ENCODE results near the gene ANO9.
"Not testable (repeated sequence)": the region's sequence is repeated elsewhere in the genome, so short reads cannot be mapped to it uniquely, and the experiment has no call there.

Gene ANO9

DNA sequence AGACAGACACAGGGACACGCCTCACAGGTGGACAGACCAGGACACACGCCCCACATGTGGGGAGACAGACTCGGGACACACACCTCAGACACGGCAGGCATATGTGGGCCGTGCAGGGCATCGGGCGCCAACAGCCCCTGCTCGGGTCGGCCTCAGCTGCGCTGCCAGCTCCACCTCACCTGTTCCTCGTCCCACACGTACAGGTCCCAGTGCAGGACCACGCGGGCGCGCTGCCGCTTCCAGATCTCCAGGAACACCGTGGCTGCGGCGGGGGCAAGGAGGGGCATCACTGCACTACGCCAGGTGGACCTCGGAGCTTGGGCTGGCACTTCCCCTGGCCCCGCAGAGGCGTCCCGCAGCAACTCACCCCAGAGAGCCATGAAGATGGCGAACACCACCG is 12.4 kb downstream of the ANO9 start:
- Histone ChIP-seq H3K4me3 (ENCODE audit: low read depth in 1 of 2, low read length in 2 of 2) (no peak overlapping the region), H3K27ac (ENCODE audit: low read length) (no peak overlapping the region), H3K27me3 (ENCODE audit: low read depth, low read length) (no peaks in the 10 kb centered on the region), H3K9me3 (ENCODE audit: control insufficient read depth in 1 of 2, low read length in 2 of 2) (no peaks in the 10 kb centered on the region), H3K36me3 (ENCODE audit: control insufficient read depth in 1 of 2, insufficient read depth in 2 of 2, low read length in 2 of 2) (no peaks in the 10 kb centered on the region), H3K4me1 (ENCODE audit: control insufficient read depth in 1 of 2, insufficient read depth in 2 of 2, low read length in 2 of 2) (no peaks in the 10 kb centered on the region)

DNA sequence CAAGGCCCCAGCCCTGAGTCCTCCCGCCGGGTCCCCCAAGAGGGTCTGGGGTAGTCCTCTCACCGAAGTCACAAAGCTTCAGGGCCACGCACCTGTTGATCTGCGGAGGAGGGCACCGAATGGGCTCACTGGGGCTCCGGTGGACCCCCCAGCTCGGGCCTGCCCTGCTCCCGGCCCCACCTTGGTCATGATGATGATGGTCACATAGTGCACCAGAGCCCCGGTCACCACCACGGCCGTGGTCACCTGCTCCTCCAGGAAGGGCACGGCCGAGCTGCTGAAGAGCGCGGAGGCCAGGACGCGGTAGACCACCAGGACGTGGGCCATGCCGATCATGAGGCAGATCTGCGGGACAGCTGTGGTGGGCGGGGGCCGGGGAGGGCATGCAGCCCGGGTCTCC is 13.5 kb downstream of the ANO9 start:
- Histone ChIP-seq H3K36me3 (ENCODE audit: control insufficient read depth in 1 of 2, insufficient read depth in 2 of 2, low read length in 2 of 2) (no peaks in the 10 kb centered on the region), H3K27me3 (ENCODE audit: low read depth, low read length) (no peaks in the 10 kb centered on the region), H3K27ac (ENCODE audit: low read length) (no peak overlapping the region), H3K4me1 (ENCODE audit: control insufficient read depth in 1 of 2, insufficient read depth in 2 of 2, low read length in 2 of 2) (no peaks in the 10 kb centered on the region), H3K4me3 (ENCODE audit: low read depth in 1 of 2, low read length in 2 of 2) (no peak overlapping the region), H3K9me3 (ENCODE audit: control insufficient read depth in 1 of 2, low read length in 2 of 2) (no peaks in the 10 kb centered on the region)

GRCh38 chr11:426851-427250 is 15.0 kb downstream of the ANO9 start:
- H3K36me3 ChIP-seq (ENCODE audit: control insufficient read depth in 1 of 2, insufficient read depth in 2 of 2, low read length in 2 of 2) = no peaks in the 10 kb centered on the region
- no peaks in the 10 kb centered on the region for H3K4me1 ChIP-seq (ENCODE audit: control insufficient read depth in 1 of 2, insufficient read depth in 2 of 2, low read length in 2 of 2)
- no peaks in the 10 kb centered on the region for H3K9me3 ChIP-seq (ENCODE audit: control insufficient read depth in 1 of 2, low read length in 2 of 2)
- no peak overlapping the region for H3K27ac ChIP-seq (ENCODE audit: low read length)
- H3K4me3 ChIP-seq (ENCODE audit: low read depth in 1 of 2, low read length in 2 of 2) = no peak overlapping the region
- no peaks in the 10 kb centered on the region for H3K27me3 ChIP-seq (ENCODE audit: low read depth, low read length)

DNA sequence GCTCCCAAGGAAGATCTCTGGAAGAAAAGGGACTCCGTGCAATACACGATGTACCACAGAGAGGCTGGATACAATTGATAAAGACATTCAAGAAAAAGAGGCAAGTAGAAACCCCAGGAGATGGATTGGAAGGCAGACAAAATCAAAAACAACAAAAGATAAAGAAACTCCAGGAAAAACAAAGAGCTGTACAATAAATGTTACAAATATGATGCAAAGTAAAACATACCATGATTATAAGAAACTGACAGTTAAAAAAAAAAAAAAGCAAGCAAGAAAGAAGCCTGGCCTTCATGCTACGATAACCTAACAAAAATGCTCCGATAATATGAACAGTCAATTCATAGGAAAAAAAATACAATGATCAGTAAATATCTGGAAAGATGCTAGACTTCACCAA is 16.5 kb downstream of the ANO9 start:
- no peaks in the 10 kb centered on the region for H3K9me3 ChIP-seq (ENCODE audit: control insufficient read depth in 1 of 2, low read length in 2 of 2)
- no peaks in the 10 kb centered on the region for H3K4me1 ChIP-seq (ENCODE audit: control insufficient read depth in 1 of 2, insufficient read depth in 2 of 2, low read length in 2 of 2)
- H3K27ac ChIP-seq (ENCODE audit: low read length) = no peak overlapping the region
- no peaks in the 10 kb centered on the region for H3K27me3 ChIP-seq (ENCODE audit: low read depth, low read length)
- H3K4me3 ChIP-seq (ENCODE audit: low read depth in 1 of 2, low read length in 2 of 2) = no peak overlapping the region
- H3K36me3 ChIP-seq (ENCODE audit: control insufficient read depth in 1 of 2, insufficient read depth in 2 of 2, low read length in 2 of 2) = no peaks in the 10 kb centered on the region

- H3K27me3 ChIP-seq (ENCODE audit: low read depth, low read length); H3K4me3 ChIP-seq (ENCODE audit: low read depth in 1 of 2, low read length in 2 of 2); H3K36me3 ChIP-seq (ENCODE audit: control insufficient read depth in 1 of 2, insufficient read depth in 2 of 2, low read length in 2 of 2); H3K27ac ChIP-seq (ENCODE audit: low read length); H3K9me3 ChIP-seq (ENCODE audit: control insufficient read depth in 1 of 2, low read length in 2 of 2); H3K4me1 ChIP-seq (ENCODE audit: control insufficient read depth in 1 of 2, insufficient read depth in 2 of 2, low read length in 2 of 2): not testable (repeated sequence)
Measured at GRCh38 chr11:424766-425165, 17.0 kb downstream of the ANO9 start.

DNA sequence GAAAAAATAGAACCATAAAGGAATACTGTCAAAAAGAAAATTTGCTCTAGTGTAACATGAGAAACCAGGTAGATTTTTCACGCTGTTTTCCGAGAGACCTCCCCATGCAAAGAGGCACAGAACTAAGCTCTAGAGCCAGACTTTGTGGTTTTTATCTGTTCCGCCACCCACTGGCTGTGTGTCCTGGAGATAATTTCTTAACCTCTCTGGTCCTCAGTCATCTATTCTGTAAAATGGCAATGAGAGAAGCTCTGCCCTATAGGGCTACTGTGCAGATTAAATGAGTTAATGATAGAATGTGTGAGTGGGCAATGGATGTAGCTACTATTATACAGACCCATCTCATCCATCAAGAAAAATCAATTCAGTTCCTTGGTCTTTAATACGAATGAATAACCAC is 17.6 kb downstream of the ANO9 start:
- Histone ChIP-seq H3K4me3 (ENCODE audit: low read depth in 1 of 2, low read length in 2 of 2) (no peak overlapping the region), H3K36me3 (ENCODE audit: control insufficient read depth in 1 of 2, insufficient read depth in 2 of 2, low read length in 2 of 2) (no peaks in the 10 kb centered on the region), H3K9me3 (ENCODE audit: control insufficient read depth in 1 of 2, low read length in 2 of 2) (no peaks in the 10 kb centered on the region), H3K4me1 (ENCODE audit: control insufficient read depth in 1 of 2, insufficient read depth in 2 of 2, low read length in 2 of 2) (no peaks in the 10 kb centered on the region), H3K27me3 (ENCODE audit: low read depth, low read length) (peaks cover 5% of the 10 kb centered on the region), H3K27ac (ENCODE audit: low read length) (no peak overlapping the region)

GRCh38 chr11:422249-422656 is 19.6 kb downstream of the ANO9 start:
- no peaks in the 10 kb centered on the region for H3K36me3 ChIP-seq (ENCODE audit: control insufficient read depth in 1 of 2, insufficient read depth in 2 of 2, low read length in 2 of 2)
- H3K27me3 ChIP-seq (ENCODE audit: low read depth, low read length) = peaks cover 7% of the 10 kb centered on the region

GRCh38 chr11:420911-421321 is 20.9 kb downstream of the ANO9 start:
- Histone ChIP-seq H3K4me1 (ENCODE audit: control insufficient read depth in 1 of 2, insufficient read depth in 2 of 2, low read length in 2 of 2) (peaks cover 0 to 15% of the 10 kb centered on the region in 2 donors), H3K36me3 (ENCODE audit: control insufficient read depth in 1 of 2, insufficient read depth in 2 of 2, low read length in 2 of 2) (no peaks in the 10 kb centered on the region), H3K27me3 (ENCODE audit: low read depth, low read length) (peaks cover 7% of the 10 kb centered on the region), H3K27ac (ENCODE audit: low read length) (no peak overlapping the region), H3K4me3 (ENCODE audit: low read depth in 1 of 2, low read length in 2 of 2) (no peak overlapping the region), H3K9me3 (ENCODE audit: control insufficient read depth in 1 of 2, low read length in 2 of 2) (no peaks in the 10 kb centered on the region)

More at GRCh38 chr11:422249-422656, 19.6 kb downstream of the ANO9 start:
- Histone ChIP-seq H3K9me3 (ENCODE audit: control insufficient read depth in 1 of 2, low read length in 2 of 2) (no peaks in the 10 kb centered on the region), H3K27ac (ENCODE audit: low read length) (no peak overlapping the region), H3K4me3 (ENCODE audit: low read depth in 1 of 2, low read length in 2 of 2) (no peak overlapping the region), H3K4me1 (ENCODE audit: control insufficient read depth in 1 of 2, insufficient read depth in 2 of 2, low read length in 2 of 2) (peaks cover 0 to 2% of the 10 kb centered on the region in 2 donors)

DNA sequence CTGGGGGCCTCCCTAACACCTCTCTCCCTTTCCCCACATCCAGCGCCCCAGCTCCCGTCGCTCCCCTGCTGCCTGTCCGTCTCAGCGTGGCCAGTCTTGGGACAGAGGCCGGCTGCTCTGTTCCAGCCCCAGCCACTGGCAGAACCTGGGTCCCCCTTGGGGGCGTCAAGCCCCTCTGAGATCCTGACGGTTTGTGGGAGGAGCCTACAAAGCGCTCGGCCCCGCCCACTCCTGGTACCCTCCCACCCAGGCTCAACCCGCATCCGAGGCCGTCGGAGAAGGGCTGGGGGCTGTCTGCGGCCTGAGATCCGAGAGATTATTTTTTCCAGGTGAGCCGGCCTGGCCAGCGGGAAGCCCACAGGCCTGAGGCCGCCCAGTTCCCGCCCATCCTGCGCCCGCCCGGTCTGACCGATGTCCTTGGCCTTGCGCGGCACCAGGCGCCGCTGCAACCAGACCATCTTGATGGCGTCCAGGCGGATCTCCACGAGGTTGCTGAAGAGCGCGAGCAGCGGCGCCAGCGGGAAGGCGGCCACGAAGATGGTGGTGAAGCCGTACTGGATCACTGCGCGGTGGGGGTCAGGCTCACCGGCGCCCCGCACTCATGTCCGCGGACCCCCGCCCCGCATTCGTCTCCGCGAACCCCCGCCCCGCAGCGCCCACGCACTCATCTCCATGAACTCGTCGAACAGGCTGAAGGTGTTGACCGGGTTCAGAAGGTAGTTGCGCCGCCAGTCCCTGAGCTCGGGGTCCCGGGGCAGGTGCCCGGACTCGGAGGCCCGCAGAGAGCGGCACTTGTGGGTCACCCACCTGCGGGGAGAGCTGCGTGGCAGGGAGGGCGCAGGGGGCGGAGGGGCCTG is 21.5 kb downstream of the ANO9 start:
- no peaks in the 10 kb centered on the region for H3K9me3 ChIP-seq (ENCODE audit: control insufficient read depth in 1 of 2, low read length in 2 of 2)
- no peak overlapping the region for H3K27ac ChIP-seq (ENCODE audit: low read length)
- H3K27me3 ChIP-seq (ENCODE audit: low read depth, low read length) = peaks cover 7% of the 10 kb centered on the region
- H3K4me3 ChIP-seq (ENCODE audit: low read depth in 1 of 2, low read length in 2 of 2) = no peak overlapping the region
- peaks cover 0 to 17% of the 10 kb centered on the region in 2 donors for H3K4me1 ChIP-seq (ENCODE audit: control insufficient read depth in 1 of 2, insufficient read depth in 2 of 2, low read length in 2 of 2)
- H3K36me3 ChIP-seq (ENCODE audit: control insufficient read depth in 1 of 2, insufficient read depth in 2 of 2, low read length in 2 of 2) = no peaks in the 10 kb centered on the region

GRCh38 chr11:419248-420005 is 22.4 kb downstream of the ANO9 start:
- Histone ChIP-seq H3K4me3 (ENCODE audit: low read depth in 1 of 2, low read length in 2 of 2) (no peak overlapping the region), H3K27ac (ENCODE audit: low read length) (no peak overlapping the region), H3K4me1 (ENCODE audit: control insufficient read depth in 1 of 2, insufficient read depth in 2 of 2, low read length in 2 of 2) (peaks cover 0 to 17% of the 10 kb centered on the region in 2 donors), H3K36me3 (ENCODE audit: control insufficient read depth in 1 of 2, insufficient read depth in 2 of 2, low read length in 2 of 2) (no peaks in the 10 kb centered on the region), H3K9me3 (ENCODE audit: control insufficient read depth in 1 of 2, low read length in 2 of 2) (no peaks in the 10 kb centered on the region), H3K27me3 (ENCODE audit: low read depth, low read length) (peaks cover 7% of the 10 kb centered on the region)

GRCh38 chr11:418343-419247 is 23.2 kb downstream of the ANO9 start:
- peaks cover 7% of the 10 kb centered on the region for H3K27me3 ChIP-seq (ENCODE audit: low read depth, low read length)
- H3K36me3 ChIP-seq (ENCODE audit: control insufficient read depth in 1 of 2, insufficient read depth in 2 of 2, low read length in 2 of 2) = no peaks in the 10 kb centered on the region
- H3K9me3 ChIP-seq (ENCODE audit: control insufficient read depth in 1 of 2, low read length in 2 of 2) = no peaks in the 10 kb centered on the region
- H3K4me3 ChIP-seq (ENCODE audit: low read depth in 1 of 2, low read length in 2 of 2) = no peak overlapping the region
- no peak overlapping the region for H3K27ac ChIP-seq (ENCODE audit: low read length)
- H3K4me1 ChIP-seq (ENCODE audit: control insufficient read depth in 1 of 2, insufficient read depth in 2 of 2, low read length in 2 of 2) = peaks cover 0 to 17% of the 10 kb centered on the region in 2 donors
